B cell (primary cell): Measurements from ENCODE around the gene TNNT3.

Experiments
- CTCF ChIP-seq: fragments of 200-600 bp; IDR thresholded peaks from one replicate; pipeline ENCODE4 v1.8.0; 2022; ENCODE audit warnings: antibody characterized with exemption, mild to moderate bottlenecking
- EZH2 ChIP-seq: IDR thresholded peaks from 2 replicates; pipeline ENCODE4 v1.6.1; 2012; ENCODE audit warnings: borderline replicate concordance, low read depth, mild to moderate bottlenecking, moderate library complexity, low read length; ENCODE audit not compliant: insufficient read depth, poor library complexity, severe bottlenecking

GRCh38 chr11:1924646-1925372 lies 5.3 kb downstream of the TNNT3 start:
- TF ChIP-seq CTCF (no peak), EZH2 (no peak)
